ENCODE results near the gene COPS8. TPM values are rescaled to one million over a fixed set of nuclear protein-coding genes. Genes with fewer than 3 reads are reported as not detected.

Gene COPS8
- polyA plus RNA-seq, 1 of the 3 experiments (the other 2 are of a cell fraction): 107 TPM

DNA sequence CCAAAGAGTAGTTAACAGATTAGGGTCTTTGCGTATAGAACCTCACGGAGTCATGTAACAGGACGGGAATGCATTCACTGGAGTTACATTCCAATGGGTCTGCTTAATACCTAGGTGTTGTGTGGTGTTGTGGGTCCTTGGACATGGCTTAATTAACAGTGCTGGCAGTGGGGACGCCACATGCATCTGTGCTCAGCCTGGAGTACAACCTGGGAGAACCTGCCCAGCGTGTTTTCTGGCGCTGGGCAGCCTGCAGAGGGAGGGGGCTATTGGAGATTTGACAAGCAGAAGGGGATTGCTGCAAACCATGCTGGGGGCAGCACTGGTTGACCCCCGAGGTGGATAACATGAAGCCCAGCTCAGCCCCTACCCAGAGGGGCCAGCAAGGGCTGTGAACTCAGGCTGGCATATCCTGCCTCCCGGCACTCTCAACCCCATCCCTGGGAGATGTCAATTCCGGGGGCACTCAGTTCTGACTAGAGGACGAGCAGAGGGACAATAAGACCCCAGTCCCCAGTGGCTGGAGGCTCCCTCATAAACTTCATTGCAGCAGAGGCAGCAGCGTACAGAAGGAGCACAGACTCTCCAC, 29.3 kb upstream of the COPS8 start:
- no peaks in the 10 kb centered on the region for H3K27me3 ChIP-seq (ENCODE audit: insufficient read depth)
- H3K4me2 ChIP-seq: no peak overlapping the region
- no peak overlapping the region for H3K4me3 ChIP-seq (ENCODE audit: low read depth in 2 of 2, low read length in 1 of 2)
- no peaks in the 10 kb centered on the region for H3K9me2 ChIP-seq
- H3K9me3 ChIP-seq: no peaks in the 10 kb centered on the region
- H3K79me2 ChIP-seq (ENCODE audit: insufficient read depth): no peaks in the 10 kb centered on the region
- ChIA-PET CTCF (no interaction called here), POLR2A (no interaction called here)
- H3K27ac ChIP-seq (ENCODE audit: low read depth in 2 of 2, low read length in 1 of 2): no peak overlapping the region
- H4K20me1 ChIP-seq (ENCODE audit: insufficient read depth): no peaks in the 10 kb centered on the region
- H2AFZ ChIP-seq (ENCODE audit: low read depth): no peak overlapping the region
- H3K9ac ChIP-seq: no peak overlapping the region
- H3K4me1 ChIP-seq (ENCODE audit: control insufficient read depth in 1 of 2, insufficient read depth in 2 of 2, low read depth in 1 of 2, low read length in 1 of 2): no peaks in the 10 kb centered on the region; a peak in 1 of 4 replicates
- 74% methylated on average over 7 of the region's 11 CpGs for WGBS (ENCODE audit: low lambda C conversion rate)
- no peaks in the 10 kb centered on the region for H3K36me3 ChIP-seq (replicated peaks in 1 of 2; ENCODE audit: control insufficient read depth in 1 of 2, insufficient read depth in 2 of 2, low read length in 1 of 2)
- DNase-seq: no peak
- TF ChIP-seq RCOR1 (IDR thresholded peaks at IDR 0.05; ENCODE audit: low read length): no peak
- TF ChIP-seq TAF1 (IDR thresholded peaks at IDR 0.05; ENCODE audit: borderline replicate concordance, low read depth, low read length): no peak
- no peaks in the 10 kb centered on the region for H3F3A ChIP-seq (replicated peaks; ENCODE audit: insufficient read depth)

DNA sequence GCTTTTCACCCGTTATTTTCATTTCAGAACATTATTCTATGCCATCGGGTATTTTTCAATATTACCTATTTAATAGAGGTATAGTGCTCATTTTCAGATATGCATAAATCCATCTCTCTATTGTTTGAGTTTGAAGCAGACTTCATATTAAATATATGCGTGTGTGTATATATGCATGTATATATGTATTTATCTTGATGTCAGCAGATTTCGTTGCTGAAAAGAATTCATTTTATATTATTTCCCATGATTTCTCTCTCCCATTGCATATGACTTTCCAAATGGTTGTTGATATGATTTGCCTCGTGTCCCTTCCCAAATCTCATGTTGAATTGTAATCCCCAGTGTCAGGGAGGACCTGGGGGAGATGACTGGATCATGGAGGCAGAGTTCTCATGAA, 28.6 kb upstream of the COPS8 start:
- Histone ChIP-seq H3K27me3 (ENCODE audit: insufficient read depth) (no peaks in the 10 kb centered on the region), H3F3A (replicated peaks; ENCODE audit: insufficient read depth) (no peaks in the 10 kb centered on the region), H3K4me2 (no peak overlapping the region), H3K4me3 (ENCODE audit: low read depth in 2 of 2, low read length in 1 of 2) (no peak overlapping the region), H3K9me2 (no peaks in the 10 kb centered on the region), H3K4me1 (ENCODE audit: control insufficient read depth in 1 of 2, insufficient read depth in 2 of 2, low read depth in 1 of 2, low read length in 1 of 2) (no peaks in the 10 kb centered on the region; a peak in 1 of 4 replicates), H3K9ac (no peak overlapping the region), H3K27ac (ENCODE audit: low read depth in 2 of 2, low read length in 1 of 2) (no peak overlapping the region), H4K20me1 (ENCODE audit: insufficient read depth) (no peaks in the 10 kb centered on the region), H3K79me2 (ENCODE audit: insufficient read depth) (no peaks in the 10 kb centered on the region), H3K36me3 (replicated peaks in 1 of 2; ENCODE audit: control insufficient read depth in 1 of 2, insufficient read depth in 2 of 2, low read length in 1 of 2) (no peaks in the 10 kb centered on the region), H3K9me3 (no peaks in the 10 kb centered on the region), H2AFZ (ENCODE audit: low read depth) (no peak overlapping the region)
- no peak for TF ChIP-seq ELF1 (IDR thresholded peaks at IDR 0.05)
- no peak for TF ChIP-seq RCOR1 (IDR thresholded peaks at IDR 0.05; ENCODE audit: low read length)
- no peak for TF ChIP-seq MXI1 (IDR thresholded peaks at IDR 0.05; ENCODE audit: low read depth, low read length)
- no peak for TF ChIP-seq CHD2 (IDR thresholded peaks at IDR 0.05; ENCODE audit: low read length, partially characterized antibody)
- TF ChIP-seq EZH2phosphoT487 (IDR thresholded peaks at IDR 0.05; ENCODE audit: borderline replicate concordance, low read depth): no peak
- ChIA-PET CTCF (no interaction called here), POLR2A (no interaction called here)
- 71% methylated on average over 5 of the region's 5 CpGs for WGBS (ENCODE audit: low lambda C conversion rate)
- no peak for DNase-seq

- TF ChIP-seq TEAD4 (IDR thresholded peaks at IDR 0.05; ENCODE audit: borderline replicate concordance, insufficient read depth): no peak
- no peak for TF ChIP-seq GATA2 (CRISPR knock-in tag; IDR thresholded peaks at IDR 0.05)
- TF ChIP-seq NRF1 (IDR thresholded peaks at IDR 0.05; ENCODE audit: low read depth, low read length): no peak
- TF ChIP-seq REST (IDR thresholded peaks at IDR 0.05; ENCODE audit: low read depth, low read length): no peak
- TF ChIP-seq FOXJ3 (CRISPR knock-in tag; IDR thresholded peaks at IDR 0.05): no peak
- TF ChIP-seq EZH2phosphoT487 (IDR thresholded peaks at IDR 0.05; ENCODE audit: borderline replicate concordance, low read depth): no peak
- no peak for TF ChIP-seq ELF1 (IDR thresholded peaks at IDR 0.05)
- TF ChIP-seq RCOR1 (IDR thresholded peaks at IDR 0.05; ENCODE audit: low read length): no peak
- no peak for TF ChIP-seq JUND (IDR thresholded peaks at IDR 0.05)
- no peak for TF ChIP-seq SIN3A (IDR thresholded peaks at IDR 0.05; ENCODE audit: borderline replicate concordance, low read depth, low read length)
- Histone ChIP-seq H3K9me3 (no peaks in the 10 kb centered on the region), H3K79me2 (ENCODE audit: insufficient read depth) (no peaks in the 10 kb centered on the region), H3K27me3 (ENCODE audit: insufficient read depth) (no peaks in the 10 kb centered on the region), H3K4me1 (ENCODE audit: control insufficient read depth in 1 of 2, insufficient read depth in 2 of 2, low read depth in 1 of 2, low read length in 1 of 2) (no peaks in the 10 kb centered on the region; a peak in 1 of 4 replicates), H3K9ac (no peak overlapping the region), H3K9me2 (no peaks in the 10 kb centered on the region), H3K36me3 (replicated peaks in 1 of 2; ENCODE audit: control insufficient read depth in 1 of 2, insufficient read depth in 2 of 2, low read length in 1 of 2) (no peaks in the 10 kb centered on the region), H3F3A (replicated peaks; ENCODE audit: insufficient read depth) (no peaks in the 10 kb centered on the region), H4K20me1 (ENCODE audit: insufficient read depth) (no peaks in the 10 kb centered on the region), H3K27ac (ENCODE audit: low read depth in 2 of 2, low read length in 1 of 2) (no peak overlapping the region), H2AFZ (ENCODE audit: low read depth) (no peak overlapping the region), H3K4me3 (ENCODE audit: low read depth in 2 of 2, low read length in 1 of 2) (no peak overlapping the region), H3K4me2 (no peak overlapping the region)
- WGBS (ENCODE audit: low lambda C conversion rate): 82% methylated on average over 5 of the region's 5 CpGs
- CTCF ChIA-PET: interaction anchor here (4.7 to 11.4 kb wide), 2 partner anchors 705 to 709 kb away, joined by 31 to 84 read pairs; no protein-coding TSS in a partner anchor
- no peak for DNase-seq
- POLR2A ChIA-PET: no interaction called here
Observed at GRCh38 chr2:237057893-237058300, 27.8 kb upstream of the COPS8 start.

Measured in SK-N-SH (cell line).